GM12891 (cell line): ENCODE data around the gene PCDHA5.

ENCODE experiments used
- DNase-seq: peaks from one replicate; pipeline ENCODE4 v3.0.0; 2011; ENCODE audit warnings: low spot score; ENCODE audit not compliant: insufficient read length
- FAIRE-seq: peaks from 2 replicates; lab custom pipeline; 2011; peaks lifted over from hg19 to GRCh38; lab: Jason Lieb, UNC
- PAX5 ChIP-seq: IDR thresholded peaks from 2 replicates; pipeline ENCODE4 v1.6.1; 2011; ENCODE audit warnings: low read length, moderate library complexity, mild to moderate bottlenecking; ENCODE audit not compliant: insufficient read depth, severe bottlenecking
- POLR2A ChIP-seq: IDR thresholded peaks from 2 replicates; pipeline ENCODE4 v1.6.1; 2011; ENCODE audit warnings: low read depth, low read length, control low read depth
- POLR2AphosphoS5 ChIP-seq: IDR thresholded peaks from 2 replicates; pipeline ENCODE4 v1.6.1; 2011; ENCODE audit warnings: low read depth, low read length, control low read depth
- POU2F2 ChIP-seq: IDR thresholded peaks from 2 replicates; pipeline ENCODE4 v1.6.1; 2011; ENCODE audit warnings: low read depth, mild to moderate bottlenecking, control low read depth, low read length, moderate library complexity
- SPI1 ChIP-seq: IDR thresholded peaks from 2 replicates; pipeline ENCODE4 v1.6.1; 2011; ENCODE audit warnings: low read depth, low read length, control low read depth
- TAF1 ChIP-seq: IDR thresholded peaks from 2 replicates; pipeline ENCODE4 v1.6.1; 2011; ENCODE audit warnings: low read depth, low read length, control low read depth

Gene PCDHA5

GRCh38 chr5:140868721-140869554 is 47.5 kb downstream of the PCDHA5 start, which contains the start of gene PCDHA11:
Gene PCDHA11, plus strand, starts transcription at chr5:140868957. Its CDS starts 147 bp downstream, at chr5:140869104.
- no peak for DNase-seq
- no peak for FAIRE-seq
- TF ChIP-seq TAF1 = no peak
- TF ChIP-seq POU2F2 = no peak
- TF ChIP-seq POLR2AphosphoS5 = no peak
- TF ChIP-seq POLR2A = no peak
- TF ChIP-seq PAX5 = no peak
- no peak for TF ChIP-seq SPI1

GRCh38 chr5:140869555-140869886 is 48.1 kb downstream of the PCDHA5 start:
- FAIRE-seq (no peak), DNase-seq (no peak)
- TF ChIP-seq SPI1 (no peak), TAF1 (no peak), POLR2AphosphoS5 (no peak), POU2F2 (no peak), POLR2A (no peak), PAX5 (no peak)

DNA sequence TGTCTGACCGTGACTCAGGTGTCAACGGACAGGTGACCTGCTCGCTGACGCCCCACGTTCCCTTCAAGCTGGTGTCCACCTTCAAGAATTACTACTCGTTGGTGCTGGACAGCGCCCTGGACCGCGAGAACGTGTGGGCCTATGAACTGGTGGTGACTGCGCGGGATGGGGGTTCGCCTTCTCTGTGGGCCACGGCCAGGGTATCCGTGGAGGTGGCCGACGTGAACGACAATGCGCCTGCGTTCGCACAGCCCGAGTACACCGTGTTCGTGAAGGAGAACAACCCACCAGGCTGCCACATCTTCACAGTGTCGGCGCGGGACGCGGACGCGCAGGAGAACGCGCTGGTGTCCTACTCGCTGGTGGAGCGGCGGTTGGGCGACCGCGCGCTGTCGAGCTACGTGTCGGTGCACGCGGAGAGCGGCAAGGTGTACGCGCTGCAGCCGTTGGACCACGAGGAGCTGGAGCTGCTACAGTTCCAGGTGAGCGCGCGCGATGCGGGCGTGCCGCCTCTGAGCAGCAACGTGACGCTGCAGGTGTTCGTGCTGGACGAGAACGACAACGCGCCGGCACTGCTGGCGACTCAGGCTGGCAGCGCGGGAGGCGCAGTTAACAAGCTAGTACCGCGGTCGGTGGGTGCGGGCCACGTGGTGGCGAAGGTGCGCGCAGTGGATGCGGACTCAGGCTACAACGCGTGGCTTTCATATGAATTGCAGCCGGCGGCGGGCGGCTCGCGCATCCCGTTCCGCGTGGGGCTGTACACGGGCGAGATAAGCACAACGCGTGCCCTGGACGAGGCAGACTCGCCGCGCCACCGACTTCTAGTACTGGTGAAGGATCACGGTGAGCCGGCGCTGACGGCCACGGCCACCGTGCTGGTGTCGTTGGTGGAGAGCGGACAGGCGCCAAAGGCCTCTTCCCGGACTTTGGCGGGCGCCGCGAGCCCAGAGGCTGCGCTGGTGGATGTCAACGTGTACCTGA is 49.1 kb downstream of the PCDHA5 start:
- DNase-seq = no peak
- TF ChIP-seq POU2F2 (no peak), POLR2AphosphoS5 (no peak), POLR2A (no peak), TAF1 (no peak), SPI1 (no peak), PAX5 (no peak)
- FAIRE-seq = no peak
